NCI-H1436 treated with DMSO at 0.1 percent for 48 hours (cell line): ENCODE measurements around the gene PLD5.
"Not testable (repeated sequence)": the region's sequence is repeated elsewhere in the genome, so short reads cannot be mapped to it uniquely, and the experiment has no call there.

Experiments used
- DNase-seq: peaks from one replicate; lab custom pipeline; 2025; lab: John Stamatoyannopoulos, UW

PLD5 gene

DNA sequence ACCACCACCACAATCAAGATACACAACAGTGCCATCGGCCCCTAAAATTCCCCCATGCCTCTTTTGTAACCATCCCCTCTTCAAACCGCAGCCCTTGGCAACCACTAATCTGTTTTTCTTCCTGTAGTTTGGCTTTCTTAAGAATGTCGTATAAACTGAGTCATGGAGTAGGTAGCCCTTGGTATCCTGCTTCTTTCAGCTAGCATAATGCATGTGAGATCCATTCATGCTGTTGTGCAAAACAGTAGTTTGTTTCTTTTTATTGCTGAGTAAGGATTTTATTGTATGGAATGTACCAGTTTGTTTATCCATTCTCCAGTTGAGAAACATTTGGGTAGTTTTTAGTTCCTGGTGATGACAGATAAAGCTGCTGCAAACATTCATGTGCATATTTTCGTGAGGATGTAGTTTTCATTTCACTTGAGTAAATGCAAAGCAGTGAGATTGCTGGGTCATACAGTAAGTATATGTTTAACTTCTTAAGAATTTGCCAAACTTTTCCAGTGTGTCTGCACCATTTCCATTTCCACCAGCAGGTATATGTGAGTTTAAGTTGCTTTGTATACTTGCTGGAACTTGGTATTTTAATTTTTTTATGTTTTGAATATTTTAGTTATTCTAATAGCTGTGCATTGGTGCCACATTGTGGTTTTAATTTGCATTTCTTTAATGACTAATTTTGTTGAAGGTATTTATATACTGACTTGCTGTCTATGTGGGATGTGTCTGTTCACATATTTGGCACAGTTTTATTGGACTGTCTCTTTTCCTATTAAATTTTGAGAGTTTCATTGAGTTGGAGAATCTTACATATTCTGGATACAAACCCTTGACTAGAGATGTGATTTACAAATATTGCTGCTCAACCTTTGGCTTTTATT is 377.2 kb downstream of the PLD5 start:
- DNase-seq, result no peak

DNA sequence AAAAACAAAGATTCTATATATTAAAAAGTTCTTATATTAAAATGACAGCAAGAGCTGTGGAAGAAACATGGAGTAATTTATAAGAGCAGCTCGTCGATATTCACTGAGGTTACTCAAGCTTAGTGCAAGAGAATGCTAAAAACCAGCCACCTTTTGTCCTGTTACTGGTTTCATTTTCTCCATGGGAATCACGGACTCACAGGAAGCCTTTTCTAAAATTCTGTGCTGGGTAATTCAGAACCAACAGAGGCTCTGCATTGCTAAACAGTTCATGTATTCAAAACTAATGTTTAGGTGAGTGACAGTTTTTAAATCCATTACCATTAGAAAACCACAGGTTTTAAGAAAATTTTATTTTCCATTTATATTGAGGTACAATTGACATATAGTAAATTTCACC is 377.8 kb downstream of the PLD5 start:
- DNase-seq, result no peak

DNA sequence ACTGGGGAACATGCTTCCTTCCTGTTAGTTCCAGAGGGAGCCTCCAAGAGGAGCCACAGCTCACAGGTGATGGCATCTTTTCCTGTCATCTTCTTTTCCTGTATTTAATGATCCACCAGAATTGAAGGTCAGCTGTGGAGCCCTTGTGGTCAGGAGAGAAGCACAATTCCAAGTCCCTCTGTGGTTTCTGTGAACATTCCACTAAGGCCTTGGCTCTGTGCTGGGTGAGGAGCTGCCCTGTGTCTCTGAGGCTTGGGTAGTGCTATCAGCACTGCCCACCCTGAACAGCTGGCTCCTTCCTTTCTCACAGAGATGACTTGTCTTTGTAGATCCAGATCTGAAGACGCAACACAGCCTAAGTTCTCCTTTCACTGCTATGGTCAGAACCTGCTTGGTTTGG is 383.7 kb downstream of the PLD5 start:
- no peak for DNase-seq

DNA sequence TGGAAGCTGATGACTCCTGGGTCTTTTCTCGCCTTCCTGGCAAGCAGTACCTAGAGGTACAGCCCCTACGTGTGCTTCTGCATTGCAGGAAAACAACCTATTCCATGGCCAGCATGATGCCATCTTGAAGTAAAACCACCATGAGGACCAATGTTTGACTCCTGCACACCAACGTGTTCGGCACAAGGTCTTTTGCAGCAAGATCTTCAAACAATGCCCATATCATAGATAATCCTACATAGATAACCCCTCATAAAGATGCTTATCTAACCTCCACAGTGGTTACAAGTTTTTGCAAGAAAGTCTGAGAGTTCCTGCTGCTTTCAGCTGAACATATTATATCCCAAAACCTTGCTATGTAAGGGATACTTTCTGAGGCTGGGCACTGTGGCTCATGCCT is 384.5 kb downstream of the PLD5 start:
- no peak for DNase-seq

DNA sequence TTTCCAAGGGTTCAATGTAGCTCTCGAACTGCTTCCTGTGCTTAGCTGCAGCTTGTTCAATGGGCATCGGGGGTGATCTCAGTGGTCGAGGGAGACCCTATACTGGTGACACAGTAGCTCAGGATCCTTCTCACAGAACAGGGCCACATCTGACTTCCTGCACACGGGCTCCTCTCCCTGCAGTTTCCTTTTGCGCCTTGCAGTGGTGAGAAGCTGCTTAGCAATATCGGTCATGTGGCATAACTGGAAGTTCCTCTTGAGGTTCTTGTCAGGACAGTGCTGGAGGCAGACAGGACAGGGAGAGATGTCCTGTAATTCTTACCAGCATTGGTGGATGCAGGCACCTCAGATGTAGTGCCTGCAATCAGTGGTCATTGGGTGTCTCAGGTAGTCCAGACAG is 385.1 kb downstream of the PLD5 start:
- DNase-seq, result no peak

DNA sequence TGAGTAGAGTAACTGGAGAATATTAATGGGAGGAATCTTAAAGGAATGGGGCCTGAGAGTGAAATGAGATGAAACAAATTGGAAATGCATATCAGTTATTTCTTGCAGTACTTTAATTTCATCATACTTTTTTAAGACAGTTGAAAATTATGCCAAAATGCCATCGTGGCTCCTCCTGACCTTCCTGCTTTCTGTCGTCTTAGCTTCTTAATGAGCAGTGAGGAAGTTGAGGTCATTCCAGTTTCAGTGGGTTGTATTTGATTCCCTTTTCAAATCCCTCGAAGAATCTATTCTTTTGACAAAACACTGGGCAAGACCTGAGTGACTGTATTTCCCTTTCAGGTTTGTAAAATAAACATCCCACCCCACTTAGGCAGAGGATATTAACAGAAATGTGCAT is 390.7 kb downstream of the PLD5 start:
- no peak for DNase-seq

DNA sequence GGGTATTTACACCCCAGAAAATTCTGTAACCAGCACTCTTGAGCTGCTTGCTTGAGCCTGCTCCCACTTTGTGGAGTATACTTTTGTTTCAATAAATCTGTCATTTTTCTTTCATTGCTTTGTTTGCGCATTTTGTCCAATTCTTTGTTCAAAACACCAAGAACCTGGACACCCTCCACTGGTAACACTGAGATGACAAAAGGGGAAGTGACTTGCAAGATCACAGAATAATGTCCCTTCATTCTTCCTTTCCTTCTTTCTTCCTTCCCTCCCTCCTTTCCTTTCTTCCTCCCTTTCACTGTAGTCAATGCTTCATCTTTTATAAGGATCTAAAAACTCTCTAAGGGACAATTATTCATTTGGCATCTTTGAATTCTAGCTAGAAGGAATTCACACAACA is 391.1 kb downstream of the PLD5 start:
- no peak for DNase-seq

DNA sequence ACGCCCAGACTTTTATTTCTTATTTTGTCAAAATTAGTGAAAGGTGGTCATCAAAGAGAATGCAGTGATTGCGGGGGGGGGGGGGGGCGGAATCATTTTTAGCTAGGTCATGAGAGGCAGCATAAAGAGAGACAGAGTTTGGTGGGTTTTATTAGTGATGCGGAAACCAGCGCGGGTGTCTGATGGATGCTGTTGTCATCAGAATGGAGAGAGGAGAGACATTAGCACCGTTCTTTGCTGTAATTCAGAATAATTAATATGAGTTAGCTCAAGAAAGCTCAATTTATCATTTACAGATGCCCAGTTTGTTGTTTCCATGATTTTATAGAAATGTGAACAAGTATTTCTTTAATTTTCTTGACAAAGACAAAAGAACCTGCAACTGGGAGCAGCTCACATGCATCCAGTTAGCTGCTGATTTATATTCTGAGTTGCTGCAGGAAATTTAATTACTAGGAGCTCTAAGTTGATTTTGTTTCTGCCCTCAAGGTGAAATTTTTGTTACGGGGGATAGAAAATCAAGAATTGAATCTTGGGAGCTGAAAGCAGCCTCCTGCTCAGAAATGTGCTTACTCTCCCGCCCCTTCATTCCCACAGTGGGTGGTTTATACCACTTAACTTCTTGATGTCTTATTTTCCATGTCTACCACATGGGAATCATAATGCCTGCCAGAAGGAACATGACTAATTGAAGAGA is 392.2 kb downstream of the PLD5 start:
- DNase-seq, result no peak

DNA sequence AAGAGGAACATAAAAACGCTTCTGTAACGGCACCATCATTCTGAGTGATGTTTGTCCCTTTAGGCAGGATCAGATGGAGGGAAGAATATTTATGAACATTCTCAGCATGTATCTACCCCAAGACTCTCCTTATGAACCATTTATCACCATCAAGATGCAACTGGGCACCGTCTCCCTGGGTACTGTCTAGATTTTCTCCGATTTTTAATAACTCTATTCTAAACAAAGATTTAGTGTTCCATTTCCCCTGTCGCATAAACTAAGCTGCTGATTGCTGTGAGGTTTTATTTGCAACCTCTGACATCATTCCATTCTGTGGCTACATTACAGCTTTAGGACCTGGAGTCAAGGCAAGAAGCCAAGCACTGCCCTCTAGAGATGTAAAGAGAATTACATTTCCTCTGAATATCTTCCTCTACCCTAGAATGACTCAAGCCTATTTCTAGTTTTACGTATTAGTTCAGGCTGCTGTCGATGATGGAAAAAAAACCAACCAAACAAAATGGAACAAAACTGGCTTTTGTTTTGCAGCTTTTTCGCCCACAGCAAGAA is 395.5 kb downstream of the PLD5 start:
- DNase-seq, result peak; percentile 11

DNA sequence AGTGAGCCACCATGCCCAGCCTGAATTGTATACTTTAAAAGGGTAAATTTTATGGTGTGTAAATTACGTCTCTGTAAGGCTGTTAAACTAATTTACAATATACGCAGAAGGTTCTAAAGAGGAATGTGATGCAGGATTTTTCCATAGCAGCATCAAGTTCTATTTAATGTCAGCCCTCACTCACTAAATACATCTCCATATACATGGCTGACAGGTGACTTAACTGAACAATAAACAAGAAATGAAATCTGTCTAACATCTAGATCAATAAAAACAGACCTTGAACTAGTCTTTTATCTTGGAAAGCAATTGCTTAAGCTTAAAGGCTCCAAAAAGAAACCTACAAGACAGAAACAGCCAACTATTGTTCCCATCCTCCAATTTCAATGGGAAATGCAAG is 404.1 kb downstream of the PLD5 start:
- no peak for DNase-seq

DNA sequence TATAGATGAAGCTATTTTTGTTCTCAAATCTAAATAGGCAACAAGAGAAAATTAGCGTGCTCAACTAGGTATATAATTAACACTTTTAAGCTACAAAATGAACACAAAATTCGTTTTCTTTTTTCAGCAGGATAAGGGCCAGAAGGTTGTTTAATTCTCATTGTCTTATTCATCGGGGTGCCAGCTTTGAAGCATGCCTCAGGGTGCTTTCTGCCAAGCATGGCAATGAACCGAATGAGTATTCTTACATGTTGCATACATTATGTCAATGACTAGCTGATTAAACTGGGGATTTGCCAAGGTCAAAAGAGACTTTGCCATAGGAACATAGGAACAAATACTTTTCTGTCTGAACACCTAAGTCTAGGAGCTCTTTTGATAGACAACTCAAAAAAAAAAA is 423.6 kb downstream of the PLD5 start:
- DNase-seq, result peak; percentile 43

DNA sequence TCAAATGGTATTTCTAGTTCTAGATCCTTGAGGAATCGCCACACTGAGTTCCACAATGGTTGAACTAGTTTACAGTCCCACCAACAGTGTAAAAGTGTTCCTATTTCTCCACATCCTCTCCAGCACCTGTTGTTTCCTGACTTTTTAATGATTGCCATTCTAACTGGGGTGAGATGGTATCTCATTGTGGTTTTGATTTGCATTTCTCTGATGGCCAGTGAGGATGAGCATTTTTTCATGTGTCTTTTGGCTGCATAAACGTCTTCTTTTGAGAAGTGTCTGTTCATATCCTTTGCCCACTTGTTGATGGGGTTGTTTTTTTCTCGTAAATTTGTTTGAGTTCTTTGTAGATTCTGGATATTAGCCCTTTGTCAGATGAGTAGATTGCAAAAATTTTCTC is 427.2 kb downstream of the PLD5 start:
- not testable (repeated sequence) for DNase-seq

DNA sequence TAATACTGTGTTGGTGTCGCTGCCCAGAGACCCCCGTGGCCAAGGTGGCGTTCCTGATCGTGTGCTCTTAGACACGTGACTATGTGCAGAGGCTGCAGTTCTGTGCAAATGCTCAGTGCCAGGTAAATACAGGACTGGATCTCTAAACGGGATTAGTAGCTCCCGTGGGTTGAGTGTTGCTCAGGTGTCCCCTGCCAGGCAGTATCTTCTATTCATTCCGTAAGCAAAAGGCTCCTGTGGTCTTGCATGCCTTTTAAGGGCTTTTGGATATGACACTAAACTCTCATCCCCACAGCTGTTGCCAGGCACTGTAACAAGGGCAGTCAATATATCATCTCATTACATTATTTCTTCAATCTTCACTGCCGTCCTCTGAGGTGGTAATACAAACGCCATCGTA is 431.4 kb downstream of the PLD5 start:
- DNase-seq, result no peak

DNA sequence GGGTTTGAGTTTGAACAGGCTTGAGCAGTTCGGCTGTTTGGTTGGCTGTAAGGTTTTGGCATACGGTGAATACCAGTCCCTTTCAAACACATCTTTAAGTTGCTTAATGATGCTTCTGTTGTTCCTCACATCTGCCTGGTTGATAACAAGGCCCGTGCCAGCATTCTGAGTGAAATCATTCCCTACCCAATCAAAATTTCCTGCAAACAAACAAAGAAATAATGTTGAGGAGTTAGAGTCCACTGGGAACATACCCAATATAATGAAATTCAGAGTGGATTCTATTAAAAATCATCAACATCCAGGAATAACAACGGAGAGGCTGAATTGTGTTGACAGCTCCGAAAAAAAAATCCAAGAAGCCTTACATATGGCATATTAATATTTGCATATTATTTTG is 434.6 kb downstream of the PLD5 start:
- no peak for DNase-seq

DNA sequence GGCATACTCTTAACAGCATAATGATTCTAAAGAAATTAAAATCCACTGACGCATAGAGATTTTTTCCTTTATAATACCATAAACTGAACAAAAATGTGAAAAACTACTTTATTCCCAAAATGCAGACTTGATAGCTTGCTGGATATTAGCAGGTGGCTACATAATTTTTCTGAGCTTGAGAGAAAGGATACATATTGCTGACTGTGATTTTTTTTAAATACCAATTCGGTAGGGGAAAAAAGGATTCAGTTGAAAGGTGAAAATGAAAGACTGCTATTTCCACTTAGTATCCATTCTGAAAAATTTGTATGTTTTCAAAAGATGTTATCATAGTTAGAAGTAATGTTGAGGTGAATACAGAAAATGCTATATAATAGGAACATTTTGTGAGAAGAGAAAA is 435.6 kb downstream of the PLD5 start:
- DNase-seq, result no peak

DNA sequence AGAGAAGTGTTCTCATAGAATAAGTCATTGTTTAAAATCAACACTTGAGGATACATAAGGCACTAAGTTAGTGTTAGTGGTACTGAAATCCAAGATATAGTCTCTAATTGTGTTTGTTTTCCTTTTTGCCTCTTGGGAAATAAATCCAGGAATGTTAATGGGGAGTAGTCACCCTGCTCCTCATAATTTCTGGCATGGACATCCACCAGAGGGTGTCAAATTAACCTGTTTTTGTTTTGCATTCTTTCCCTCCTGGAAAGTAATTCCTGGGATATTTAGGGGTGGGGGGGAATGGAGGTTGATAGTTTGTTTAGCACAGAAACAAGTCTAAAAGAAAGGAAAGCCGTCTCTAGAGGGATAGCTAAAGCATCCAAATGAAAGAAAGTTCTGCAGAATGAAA is 437.8 kb downstream of the PLD5 start:
- no peak for DNase-seq

DNA sequence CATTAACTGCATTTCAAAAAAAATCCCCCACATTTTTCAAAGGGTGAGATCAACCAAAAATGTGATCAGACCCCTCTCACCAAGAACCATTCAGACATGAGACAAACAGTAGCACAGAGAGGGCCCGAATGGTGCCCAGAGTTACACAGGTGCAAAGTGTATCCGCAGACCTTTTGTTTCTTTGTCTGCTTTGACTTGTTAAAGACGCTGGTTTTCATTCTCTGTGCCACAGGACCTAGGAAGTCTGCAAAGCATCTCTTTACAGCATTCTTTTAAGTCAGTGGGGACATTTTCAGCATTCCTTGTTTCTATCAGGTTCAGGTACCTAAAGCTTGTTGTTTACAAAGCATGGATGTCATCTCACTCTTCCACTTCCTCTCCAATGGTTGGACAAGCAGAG is 438.4 kb downstream of the PLD5 start:
- DNase-seq, result no peak

DNA sequence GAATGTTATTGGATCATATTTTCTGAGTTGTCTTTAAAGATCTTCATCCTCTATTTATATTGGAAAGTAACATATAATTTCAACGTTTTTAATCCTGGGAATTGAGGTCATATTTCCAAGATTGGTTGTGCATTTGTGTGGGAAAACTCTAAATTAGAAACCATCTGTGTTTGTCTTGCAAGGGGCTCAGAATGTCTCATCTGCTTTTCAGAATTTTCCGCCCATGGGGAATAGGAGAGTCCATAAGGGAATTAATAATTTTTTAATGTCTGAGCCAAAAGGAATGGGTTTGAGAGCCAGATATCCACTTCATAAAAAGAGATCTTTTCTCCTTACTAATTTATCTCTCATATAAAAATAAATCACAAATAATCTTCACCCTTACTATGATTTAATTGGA is 440.8 kb downstream of the PLD5 start:
- no peak for DNase-seq

DNA sequence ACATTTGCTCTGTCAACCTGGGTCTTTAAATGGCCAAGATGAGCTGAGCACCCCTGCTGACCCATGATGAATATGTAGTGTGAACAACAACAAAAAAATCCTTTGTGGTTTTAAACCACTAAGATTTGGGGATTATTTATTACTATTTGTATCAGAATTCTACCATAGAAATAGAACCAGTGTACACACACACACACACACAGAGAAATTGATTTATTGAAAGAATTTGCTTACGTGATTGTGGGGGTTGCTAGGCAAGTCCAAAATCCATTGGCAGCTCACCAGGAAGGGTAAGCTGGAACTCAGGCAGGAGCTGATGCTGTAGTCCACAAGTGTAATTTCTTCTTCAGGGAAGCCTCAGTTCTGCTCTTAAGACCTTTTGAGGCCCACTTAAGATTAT is 443.1 kb downstream of the PLD5 start:
- no peak for DNase-seq

DNA sequence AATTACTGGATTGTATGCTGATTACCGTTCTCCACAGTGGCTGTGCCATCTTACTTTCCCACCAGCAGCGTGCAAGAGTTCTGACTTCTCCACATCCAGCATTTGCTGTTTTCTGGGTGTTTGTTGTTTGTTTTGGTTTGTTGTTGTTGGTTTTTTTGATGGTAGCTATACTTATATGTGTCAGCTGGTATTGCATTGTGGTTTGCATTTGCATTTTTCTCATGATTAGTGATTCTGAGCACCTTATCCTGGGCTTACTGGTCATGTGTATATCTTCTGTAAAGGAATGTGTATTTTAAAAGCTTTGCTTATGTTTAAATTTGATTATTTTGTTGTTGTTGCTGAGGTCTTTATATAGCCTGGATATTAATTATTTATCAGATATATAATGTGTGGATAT is 458.7 kb downstream of the PLD5 start:
- no peak for DNase-seq

DNA sequence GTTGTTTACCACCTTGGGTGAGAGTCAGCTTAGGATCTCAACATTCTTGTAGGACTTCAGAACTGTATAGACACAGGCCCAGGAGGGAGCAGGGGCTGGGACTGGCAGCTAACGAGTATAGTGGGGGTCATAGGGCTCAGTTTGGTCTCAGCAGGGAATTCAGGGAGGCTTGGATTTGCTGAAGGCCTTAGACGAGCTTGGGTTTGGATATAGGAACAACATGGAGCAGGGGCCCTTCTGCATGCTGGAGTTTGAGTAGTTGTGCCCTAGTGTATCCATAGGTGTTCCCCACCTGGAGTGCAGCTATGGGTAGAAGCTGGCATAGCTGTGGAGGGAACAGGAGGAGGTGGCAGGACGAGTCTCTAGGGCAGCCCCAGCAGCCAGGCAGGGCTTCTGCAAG is 462.2 kb downstream of the PLD5 start:
- DNase-seq, result no peak

DNA sequence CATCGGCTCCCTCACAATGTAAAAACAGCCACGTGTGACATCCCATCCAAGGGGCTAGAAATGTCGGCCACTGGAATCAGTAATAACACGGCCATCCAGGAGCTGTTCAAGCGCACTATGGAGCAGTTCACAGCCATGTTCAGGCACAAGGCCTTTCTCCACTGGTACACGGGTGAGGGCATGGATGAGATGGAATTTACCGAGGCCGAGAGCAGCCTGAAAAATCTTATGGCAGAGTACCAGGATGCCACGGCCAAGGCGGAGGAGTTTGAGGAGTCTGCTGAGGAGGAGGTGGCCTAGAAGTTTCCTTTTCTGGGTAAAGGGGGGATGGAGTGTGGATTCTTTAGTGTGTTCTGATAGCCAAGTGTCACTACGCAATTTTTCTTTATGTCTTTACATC is 464.5 kb downstream of the PLD5 start:
- no peak for DNase-seq

DNA sequence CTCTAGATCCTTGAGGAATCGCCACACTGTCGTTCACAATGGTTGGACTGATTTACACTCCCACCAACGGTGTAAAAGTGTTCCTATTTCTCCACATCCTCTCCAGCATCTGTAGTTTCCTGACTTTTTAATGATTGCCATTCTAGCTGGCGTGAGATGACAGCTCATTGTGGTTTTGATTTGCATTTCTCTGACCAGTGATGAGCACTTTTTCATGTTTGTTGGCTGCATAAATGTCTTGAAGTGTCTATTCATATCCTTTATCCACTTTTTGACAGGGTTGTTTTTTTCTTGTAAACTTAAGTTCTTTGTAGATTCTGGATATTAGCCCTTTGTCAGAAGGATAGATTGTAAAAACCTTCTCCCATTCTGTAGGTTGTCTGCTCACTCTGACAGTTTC is 465.9 kb downstream of the PLD5 start:
- DNase-seq, result not testable (repeated sequence)
